SU-DHL-6 (cell line): Measurements from ENCODE around the gene RNF4.

ENCODE experiments used
- EZH2phosphoT487 ChIP-seq: fragments of 200-600 bp; sonication (generic), shearing (Covaris generic); conservative IDR thresholded peaks from 2 replicates; pipeline ENCODE4 v1.6.1; 2018; ENCODE audit warnings: mild to moderate bottlenecking, antibody characterized with exemption, low read length, moderate library complexity, mixed read lengths
- TF ChIP-seq, protein P1 (sequence below): fragments of 200-600 bp; sonication (generic); IDR thresholded peaks from one replicate; pipeline ENCODE4 v1.5.1; 2017; ENCODE audit warnings: antibody characterized with exemption, mild to moderate bottlenecking, low read length, moderate library complexity; ENCODE audit not compliant: insufficient read depth, poor library complexity, severe bottlenecking

- TF ChIP-seq, protein P1, sequence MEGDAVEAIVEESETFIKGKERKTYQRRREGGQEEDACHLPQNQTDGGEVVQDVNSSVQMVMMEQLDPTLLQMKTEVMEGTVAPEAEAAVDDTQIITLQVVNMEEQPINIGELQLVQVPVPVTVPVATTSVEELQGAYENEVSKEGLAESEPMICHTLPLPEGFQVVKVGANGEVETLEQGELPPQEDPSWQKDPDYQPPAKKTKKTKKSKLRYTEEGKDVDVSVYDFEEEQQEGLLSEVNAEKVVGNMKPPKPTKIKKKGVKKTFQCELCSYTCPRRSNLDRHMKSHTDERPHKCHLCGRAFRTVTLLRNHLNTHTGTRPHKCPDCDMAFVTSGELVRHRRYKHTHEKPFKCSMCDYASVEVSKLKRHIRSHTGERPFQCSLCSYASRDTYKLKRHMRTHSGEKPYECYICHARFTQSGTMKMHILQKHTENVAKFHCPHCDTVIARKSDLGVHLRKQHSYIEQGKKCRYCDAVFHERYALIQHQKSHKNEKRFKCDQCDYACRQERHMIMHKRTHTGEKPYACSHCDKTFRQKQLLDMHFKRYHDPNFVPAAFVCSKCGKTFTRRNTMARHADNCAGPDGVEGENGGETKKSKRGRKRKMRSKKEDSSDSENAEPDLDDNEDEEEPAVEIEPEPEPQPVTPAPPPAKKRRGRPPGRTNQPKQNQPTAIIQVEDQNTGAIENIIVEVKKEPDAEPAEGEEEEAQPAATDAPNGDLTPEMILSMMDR = no peak
- no peak for TF ChIP-seq EZH2phosphoT487
Measured at GRCh38 chr4:2501034-2501594, 32.2 kb downstream of the RNF4 start.
